Fibroblast of peridontal ligament (primary cell): ENCODE data around the gene PRF1.
"Not testable (repeated sequence)": the region's sequence is repeated elsewhere in the genome, so short reads cannot be mapped to it uniquely, and the experiment has no call there.

ENCODE experiments used
- DNase-seq: peaks from one replicate; pipeline ENCODE4 v3.0.0-alpha.2; 2010; ENCODE audit errors: extremely low read depth

Gene PRF1

DNA sequence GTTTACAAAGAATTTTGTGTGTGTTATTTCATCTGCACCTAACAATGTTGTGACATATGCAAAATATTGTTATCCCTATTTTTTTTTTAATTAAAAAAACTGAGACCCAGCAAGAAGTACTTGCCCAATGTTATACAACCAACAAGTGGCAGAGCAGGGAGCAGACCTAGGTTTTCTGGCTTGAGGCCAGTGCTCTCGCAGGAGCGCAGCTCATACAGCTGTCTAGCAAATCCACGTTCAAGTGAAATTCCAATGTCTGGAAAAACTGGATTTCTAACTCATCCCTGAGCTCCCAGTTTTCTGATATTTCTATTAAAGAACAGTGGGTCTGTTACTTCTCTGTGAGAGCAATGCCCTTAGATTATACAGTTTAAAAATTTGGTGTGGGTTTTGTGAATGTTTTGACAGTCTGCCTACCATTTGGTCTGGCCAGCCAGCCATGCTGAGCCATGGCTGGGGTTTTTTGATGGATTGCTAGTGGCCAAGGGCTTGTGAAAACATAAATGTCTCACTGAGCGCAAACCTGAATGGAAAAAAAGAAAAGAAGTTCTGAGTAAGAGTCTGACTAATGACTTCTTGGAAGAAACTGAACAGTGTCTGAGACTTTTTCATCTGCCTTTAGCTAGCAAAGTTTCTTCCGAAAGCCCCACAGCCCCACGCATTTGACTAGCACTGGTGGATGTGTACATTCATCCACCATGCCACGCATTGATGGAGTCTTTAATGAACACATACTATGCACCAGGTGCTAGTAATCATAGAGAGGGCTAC, 15.4 kb upstream of the PRF1 start:
- DNase-seq: peak; percentile 43

DNA sequence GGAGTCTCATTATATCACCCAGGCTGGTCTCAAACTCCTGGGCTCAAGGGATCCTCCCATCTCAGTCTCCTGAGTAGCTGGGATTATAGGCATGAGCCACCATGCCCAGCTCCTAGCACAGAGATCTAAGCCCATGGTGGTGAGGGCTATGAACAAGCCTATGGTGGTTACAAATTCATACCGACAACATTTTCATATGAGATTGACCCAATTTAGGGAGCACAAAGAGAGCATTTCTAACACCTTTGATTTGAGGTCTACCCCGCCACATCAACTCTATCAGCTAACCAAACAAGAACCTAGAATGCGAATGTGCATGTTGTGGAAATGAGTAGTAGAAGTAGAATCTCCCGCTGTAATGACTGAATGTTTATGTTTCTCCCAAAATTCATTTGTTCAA, 14.2 kb upstream of the PRF1 start:
- DNase-seq: no peak

DNA sequence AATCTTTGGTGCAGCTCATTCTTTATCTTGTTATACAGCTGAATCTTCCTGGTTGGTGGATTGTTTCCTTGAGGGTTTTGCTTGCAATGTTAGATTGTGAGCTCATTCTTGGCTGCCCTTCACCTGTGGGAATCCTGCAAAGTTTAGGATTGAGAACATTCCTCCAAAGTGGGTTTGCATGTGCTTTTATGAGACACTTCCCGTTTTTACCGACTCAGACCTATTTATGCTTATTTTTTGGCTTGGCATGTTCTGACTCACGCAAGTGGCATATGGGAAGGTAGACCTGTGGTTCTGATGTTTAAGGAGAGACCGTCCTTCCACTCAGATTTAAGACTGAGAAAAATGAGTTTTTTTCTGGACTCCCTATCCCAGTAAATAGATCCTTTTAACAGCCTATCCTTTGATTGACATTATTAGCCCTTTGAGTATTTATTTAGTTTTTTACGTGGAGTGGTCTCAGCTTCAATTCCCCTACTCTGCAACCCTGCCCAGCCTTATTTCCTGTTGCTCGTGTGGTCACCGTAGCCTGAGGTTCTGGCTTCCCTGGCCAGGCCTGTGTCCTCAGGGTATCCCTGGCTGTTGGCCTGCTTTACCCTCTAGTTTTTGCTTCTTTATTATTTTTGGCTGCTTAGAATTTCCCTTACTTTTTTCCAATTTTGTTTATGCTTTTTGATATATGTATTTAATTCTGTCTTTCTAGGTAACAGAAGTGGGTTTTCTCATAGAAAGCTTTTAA, 13.4 kb upstream of the PRF1 start:
- no peak for DNase-seq

DNA sequence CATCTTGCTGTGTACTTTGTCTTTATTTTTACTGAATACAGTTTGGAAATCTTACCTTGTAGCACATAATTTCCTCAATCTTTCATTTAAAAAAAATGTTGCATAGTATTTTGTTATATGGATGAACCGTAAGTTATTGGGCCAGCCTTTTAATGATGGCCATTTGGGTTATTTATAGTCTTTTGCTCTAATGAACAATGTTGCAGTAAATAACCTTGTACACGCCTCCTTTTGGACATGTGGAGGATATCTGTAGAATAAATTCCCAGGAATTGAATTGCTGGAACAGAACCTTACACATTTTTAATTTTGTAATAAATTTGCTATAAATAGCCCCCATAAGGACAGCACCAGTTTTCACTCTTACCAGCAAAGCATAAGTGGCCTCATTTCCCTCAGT, 12.7 kb upstream of the PRF1 start:
- DNase-seq: no peak

DNA sequence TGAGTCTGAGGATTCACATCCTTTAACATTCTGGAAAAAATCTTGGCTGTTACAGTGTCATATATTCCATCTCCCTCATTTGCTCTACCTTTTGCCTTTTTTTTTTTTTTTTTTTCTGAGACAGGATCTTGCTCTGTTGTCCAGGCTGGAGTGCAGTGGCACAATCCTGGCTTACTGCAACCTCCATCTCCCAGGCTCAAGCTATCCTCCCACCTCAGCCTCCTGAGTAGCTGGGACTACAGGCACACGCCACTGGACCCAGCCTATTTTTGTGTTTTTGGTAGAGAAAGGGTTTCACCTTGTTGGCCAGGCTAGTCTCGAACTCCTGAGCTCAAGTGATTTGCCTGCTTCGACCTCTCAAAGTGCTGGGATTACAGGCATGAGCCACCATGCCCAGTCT, 11.8 kb upstream of the PRF1 start:
- DNase-seq: not testable (repeated sequence)

DNA sequence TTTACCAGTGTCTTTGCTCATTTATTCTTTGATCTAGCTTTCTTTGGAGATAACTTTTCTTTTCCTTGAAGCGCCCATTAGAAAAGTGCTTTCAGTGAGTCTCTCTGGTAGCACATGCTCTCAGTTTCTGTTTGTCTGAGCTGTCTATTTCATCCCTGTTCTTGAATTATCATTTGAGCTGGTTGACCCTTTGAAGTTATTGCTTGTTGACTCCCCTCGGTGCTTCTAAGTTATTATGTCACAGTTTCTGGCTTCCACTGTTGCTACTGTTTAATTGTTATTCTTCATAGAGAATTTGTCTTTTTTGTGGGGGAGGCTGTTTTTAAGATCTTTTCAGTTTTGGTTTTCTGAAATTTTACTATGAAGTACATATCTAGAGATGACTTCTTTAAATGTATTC, 11.4 kb upstream of the PRF1 start:
- DNase-seq: no peak

DNA sequence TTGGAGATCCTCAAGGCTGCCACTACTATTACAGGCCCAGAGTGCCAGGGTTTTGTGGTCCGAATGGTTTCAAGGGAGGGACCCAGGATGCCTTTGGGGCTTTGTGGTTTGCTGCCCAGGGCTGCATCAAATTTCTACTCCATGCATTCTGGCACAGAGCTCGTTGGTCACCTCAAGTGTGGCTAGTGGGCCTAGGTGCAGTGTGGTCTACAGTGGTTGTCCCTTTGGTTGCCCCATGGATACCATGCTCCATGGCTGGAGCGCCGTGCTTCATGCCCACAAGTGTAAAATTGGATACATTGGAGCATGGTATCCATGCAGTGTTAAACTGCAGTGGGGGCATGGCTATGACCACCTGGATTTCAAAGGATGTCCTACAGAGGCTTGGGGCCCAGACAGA, 5.4 kb upstream of the PRF1 start:
- DNase-seq: no peak

DNA sequence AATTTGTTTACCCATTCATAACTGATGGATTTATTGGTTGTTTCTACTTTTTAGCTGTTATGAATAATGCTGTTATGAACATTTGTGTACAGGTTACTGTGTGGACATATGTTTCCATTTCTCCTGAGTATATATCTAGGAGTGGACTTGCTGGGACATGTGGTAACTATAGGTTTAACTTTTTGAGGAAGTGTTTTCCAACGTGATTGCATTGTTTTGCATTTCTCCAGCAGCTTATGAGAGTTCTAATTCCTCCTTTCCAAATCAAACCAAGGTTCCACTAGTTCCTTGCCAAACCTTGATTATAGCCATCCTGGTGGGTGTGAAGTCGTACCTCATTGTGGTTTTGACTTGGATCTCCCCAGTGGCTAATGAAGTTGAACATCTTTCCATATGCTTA, 2.6 kb upstream of the PRF1 start:
- DNase-seq: no peak

DNA sequence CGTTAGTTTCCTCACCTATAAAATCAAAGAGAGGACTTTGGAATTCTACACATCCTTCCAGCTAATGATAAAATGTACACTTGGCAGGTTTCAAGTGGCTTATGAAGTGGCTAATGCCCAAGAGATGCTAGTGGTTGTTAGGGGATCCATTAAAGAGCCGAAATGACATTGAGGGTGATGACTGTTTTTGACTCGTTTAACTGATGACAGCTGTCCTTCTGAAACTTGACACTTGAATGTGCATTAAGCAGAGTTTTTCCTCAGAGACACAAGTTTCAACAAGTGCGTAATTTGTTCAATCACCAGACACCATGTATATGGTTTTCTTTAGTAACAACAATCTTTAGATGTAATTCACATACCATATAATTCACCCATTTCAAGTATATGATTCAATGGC, 1.6 kb upstream of the PRF1 start:
- no peak for DNase-seq

DNA sequence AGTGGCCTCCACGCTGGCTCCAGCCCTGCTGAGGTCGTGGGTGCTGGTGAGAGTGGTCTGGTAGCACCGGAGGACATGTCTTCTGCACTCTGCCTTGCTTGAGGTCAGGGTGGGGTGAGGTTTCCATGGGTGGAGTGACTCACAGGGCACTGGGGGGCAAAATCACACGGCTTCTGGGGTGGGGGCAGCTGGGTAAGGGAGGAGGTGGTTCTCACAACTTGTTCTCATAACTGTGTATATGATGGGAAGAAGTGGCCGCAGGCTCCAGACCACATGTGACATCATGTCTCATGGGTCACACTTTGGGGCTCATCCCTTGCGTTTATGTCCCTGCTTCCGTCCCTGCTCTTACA, 884 bp upstream of the PRF1 start:
- no peak for DNase-seq

DNA sequence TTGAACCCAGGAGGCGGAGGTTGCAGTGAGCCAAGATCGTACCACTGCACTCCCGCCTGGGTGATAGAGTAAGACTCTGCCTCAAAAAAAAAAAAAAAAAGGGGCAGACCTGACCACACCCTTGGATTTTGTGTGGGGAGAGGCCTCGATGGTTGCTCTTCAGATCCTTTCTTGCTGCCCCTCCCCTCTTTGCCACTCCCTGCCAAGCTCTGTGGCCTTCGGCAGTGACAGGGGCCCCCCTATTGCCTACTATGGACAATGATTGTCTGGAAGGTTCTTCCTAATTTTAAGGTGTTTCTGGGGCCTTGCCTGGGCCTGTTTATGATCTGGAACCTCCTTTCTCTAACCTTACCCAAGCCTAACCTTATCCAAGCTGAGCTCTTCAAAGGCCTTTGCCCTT, 795 bp downstream of the PRF1 start:
- DNase-seq: no peak

DNA sequence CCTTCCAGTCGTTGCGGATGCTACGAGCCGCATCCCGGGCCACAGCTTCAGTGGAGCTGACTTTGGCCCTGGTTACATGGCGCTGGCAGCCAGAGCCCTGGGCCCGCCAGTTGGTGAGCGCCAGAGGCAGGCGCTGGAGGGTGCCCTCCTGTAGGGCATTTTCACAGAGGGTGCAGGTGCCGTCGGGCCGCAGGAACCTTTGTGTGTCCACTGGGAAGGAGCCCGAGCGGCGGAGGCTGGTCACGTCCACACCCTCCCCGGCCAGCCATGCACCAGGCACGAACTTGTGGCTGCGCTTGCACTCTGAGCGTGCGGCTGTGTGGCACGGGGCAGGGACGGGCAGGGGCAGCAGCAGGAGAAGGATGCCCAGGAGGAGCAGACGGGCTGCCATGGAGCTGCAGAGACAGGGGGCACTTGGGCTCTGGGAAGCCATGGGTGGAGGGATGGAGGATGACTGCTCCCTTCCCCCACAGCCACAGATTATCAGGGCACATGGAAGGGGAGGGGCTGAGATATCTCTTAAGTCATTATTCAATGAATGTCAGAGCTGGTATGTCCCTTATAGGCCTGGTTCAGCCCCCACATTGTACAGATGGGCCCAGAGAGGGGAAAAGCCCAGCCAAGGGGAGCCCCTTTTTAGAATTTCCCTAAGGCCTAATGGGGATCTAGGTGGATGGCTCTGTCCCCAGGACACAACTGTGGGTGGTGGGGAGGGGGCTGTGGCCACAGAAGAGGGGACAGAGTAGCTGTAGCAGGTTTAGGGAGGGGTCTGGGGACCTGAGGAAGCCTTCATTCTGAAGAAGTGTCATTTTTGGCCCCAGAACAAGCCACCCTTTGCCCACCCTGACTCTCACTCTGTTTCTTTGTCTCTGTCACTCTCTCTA, 1.8 kb downstream of the PRF1 start:
- DNase-seq: no peak

DNA sequence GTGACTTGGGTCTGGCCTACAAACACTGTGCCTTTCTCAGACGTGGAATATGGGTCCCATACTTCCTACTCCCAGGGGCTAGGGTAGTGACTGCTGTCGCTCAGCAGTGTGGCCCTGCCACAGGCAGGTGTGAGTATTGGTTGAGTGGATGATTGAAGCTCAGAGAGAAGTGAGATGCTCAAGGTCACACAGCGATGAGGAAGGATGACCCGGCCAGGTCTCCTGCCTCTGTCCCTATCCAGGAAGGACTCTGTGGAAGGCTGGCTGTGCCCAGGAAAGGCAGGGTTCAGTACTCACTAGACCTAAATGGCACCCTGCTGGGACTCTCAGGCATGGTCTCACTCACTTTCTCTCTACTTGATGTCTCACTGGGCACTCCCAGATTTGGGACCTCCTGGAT, 2.8 kb downstream of the PRF1 start:
- no peak for DNase-seq

DNA sequence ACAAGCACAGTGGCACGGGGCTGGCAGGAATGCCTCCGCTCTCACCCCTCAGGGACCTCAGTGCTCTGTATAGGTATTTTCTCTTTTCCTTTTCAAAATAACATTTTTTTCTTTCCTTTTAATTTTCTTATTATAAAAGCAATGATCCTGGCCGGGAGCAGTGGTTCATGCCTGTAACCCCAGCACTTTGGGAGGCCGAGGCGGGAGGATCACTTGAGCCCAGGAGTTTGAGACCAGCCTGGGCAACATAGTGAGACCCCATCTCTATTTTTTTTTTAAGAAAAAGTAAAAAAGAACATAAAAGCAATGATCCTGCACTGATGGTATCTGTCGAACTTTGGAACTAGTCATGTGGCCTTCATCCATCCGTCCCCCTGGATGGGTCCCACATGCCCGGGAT, 3.2 kb downstream of the PRF1 start:
- DNase-seq: no peak

DNA sequence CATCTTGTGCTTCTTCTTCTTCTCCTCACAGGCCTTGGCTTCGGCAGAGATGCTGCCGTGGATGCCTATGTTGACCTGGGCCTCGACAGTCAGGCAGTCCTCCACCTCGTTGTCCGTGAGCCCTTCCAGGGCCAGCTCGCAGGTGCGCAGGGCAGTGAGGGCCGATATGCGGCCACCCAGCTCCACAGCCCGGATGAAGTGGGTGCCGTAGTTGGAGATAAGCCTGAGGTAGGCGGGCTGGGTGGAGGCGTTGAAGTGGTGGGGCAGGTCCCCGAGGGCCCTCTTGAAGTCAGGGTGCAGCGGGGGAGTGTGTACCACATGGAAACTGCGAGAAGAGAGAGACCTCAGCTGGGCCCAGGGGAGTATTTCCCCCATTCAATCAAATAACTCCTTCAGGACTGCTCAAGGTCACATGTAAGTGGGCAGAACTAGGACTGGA, 3.7 kb downstream of the PRF1 start:
- DNase-seq: no peak

DNA sequence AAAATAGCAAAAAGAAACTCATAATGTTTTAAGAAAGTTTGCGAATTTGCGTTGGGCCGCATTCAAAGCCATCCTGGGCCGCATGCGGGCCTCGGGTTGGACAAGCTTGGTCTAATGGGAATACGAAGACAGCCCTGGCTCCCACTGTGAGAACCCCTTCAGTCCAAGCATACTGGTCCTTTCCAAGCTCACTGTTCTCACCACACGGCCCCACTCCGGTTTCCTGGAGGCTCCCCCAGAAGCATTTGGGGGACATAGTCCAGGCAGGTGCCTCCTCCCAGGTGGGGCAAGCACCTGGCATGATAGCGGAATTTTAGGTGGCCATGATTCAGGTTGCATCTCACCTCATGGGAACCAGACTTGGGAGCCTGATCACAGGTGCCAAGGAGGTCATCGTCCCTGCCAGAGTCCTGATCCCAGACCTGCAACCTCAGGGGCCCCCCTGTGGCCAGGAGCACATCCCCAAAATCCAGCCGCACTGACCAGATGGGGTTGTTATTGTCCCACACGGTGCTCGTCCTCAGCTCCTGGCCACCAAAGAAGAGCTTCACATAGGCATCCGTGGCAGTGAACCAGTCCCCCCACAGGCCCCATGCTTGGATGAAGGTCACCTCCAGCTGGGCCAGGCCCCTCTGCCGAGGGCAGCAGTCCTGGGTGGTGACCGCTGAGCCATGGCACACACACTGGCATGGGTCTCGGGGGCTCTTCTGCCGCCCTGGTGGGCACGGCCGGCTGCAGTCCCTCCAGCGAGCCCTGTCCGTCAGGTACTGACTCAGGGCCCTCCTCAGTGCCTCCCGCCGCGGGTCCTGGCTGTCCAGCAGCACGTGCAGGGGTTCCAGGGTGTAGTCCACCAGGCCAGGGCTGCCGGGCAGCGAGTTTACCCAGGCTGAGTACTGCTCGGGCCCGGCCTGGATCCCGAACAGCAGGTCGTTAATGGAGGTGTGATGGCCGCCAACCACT, 4.4 kb downstream of the PRF1 start:
- no peak for DNase-seq

DNA sequence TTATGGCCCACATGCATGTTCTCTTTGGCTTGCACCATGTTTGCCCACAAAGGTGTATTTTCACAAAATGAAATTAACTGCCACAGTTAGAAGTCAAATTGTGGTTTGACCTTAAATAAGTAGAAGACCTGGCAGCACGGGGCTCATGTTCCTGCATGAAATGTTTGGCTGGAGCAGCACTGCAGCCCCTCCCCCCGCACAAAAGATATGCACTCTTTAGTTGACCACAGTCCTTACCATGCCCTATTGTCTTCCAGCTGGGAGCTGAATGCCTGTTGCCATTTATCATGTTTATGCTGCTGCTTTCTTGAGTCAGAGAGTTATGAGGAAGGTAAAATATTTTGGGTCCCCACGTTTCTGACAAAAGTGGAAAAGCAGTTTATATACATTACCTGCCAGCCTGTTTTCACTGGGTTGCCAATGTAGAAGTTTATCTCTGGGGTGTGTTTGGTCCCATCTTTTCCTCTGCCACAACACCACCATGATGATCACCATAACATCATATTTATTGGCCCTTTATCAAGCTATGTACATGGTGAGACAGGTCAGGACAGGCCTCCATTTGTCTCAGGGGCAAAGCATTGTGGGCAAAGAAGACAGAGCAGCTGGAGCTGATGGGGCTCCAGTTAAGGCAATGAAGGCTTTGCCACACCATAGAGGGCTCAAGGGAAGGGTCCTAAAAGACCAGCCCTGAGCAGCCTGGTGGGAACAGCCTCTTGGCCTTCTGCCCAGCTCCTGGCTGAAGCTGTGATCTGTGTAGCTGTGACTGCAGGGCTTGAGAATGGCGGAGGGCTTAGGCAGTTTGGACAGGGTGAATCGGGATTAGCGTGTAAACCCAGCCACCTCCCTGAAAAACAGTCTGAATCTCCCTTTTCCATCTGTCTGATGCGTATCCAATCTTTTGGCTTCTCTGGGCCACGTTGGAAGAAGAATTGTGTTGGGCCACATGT, 5.4 kb downstream of the PRF1 start:
- no peak for DNase-seq

DNA sequence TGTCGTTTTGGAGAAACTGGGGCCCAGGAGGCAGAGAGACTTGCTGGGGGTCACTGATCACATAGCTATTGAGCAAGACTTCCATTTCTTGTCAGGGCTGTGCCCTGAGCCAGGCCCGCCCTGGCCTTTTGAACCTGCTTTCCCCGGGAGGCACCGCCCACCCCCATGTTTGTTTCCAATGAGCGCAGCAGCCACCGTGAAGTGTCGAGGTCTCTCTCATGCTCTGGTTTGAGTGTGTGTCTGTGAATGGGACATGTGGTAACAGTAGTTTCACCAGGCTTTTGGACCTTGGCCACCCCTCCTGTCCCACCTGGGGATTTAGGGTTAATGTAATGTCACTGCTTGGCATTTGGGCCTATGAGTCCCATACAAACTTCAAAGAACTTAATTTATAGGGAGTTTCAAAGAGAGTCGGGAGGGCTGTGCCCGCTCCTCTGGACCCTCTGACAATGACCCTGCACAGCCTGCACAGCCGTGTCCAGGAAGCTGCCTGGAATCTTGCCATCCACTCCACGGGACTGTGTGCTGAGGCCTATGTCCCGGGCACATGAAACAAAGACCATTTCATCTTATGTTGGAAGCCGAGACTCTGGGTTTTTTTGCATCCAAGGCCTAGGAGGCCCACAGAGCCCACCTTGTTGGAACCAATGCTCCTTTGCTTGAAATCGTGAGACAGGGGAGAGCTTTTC, 6.3 kb downstream of the PRF1 start:
- DNase-seq: no peak

DNA sequence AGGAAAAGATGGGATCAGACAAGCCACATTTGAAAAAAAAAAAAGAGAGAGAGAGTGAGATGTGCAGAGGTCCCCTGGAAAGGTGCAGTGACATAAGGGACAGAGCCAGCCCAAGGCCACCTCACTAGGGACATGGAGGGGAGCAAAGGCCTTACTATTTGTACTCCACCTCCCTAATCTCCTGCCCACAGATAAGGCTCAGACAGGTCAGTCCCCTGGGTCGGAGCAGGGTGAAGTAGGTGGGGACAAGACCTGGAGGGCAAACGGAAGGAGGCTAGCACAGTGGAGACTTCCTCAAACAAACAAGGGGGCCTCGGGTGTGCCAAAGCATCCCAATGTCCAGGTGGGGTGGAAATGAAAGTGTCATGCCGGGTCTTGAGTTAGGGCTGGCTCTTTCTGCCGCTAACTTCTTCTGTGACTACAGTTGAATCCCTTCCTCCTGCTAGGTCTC, 7.0 kb downstream of the PRF1 start:
- DNase-seq: no peak

DNA sequence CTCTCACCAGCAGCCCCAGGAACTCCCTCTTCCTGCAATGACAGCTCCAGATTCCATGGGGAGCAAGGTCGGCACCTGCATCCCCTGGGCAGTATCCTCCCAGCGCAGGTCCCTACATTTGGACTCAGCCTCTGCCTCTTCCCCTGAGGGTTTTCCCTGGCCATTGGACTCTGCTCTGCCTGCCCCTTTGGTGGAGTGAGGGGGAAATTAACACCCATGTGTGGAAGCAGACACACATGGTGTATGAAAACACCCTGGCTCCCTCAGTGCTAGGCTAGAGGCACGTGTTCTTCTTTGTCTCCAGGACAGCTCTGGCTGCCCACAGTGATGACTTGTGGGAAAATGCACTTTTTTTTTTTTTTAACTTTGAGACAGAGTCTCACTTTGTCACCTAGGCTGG, 8.4 kb downstream of the PRF1 start:
- no peak for DNase-seq
